SJCRH30 (cell line): Measurements from ENCODE around the gene METTL25B. TPM values are rescaled to one million over a fixed set of nuclear protein-coding genes. Genes with fewer than 3 reads are reported as not detected.
"Not testable (repeated sequence)": the region's sequence is repeated elsewhere in the genome, so short reads cannot be mapped to it uniquely, and the experiment has no call there.

Source experiments
- DNase-seq, 2 experiments: peaks; one replicate each; pipeline ENCODE4 v3.0.0-alpha.2; 2015 to 2020
- H3K27ac ChIP-seq: fragments of 250-450 bp; sonication (Bioruptor Pico); 2 replicates; pipeline ENCODE4 v1.5.1; 2020; ENCODE audit warnings: mild to moderate bottlenecking, moderate library complexity
- H3K27me3 ChIP-seq: fragments of 250-450 bp; sonication (Bioruptor Pico); 2 replicates; pipeline ENCODE4 v1.5.1; 2020; ENCODE audit warnings: mild to moderate bottlenecking, moderate library complexity
- H3K36me3 ChIP-seq: fragments of 250-450 bp; sonication (Bioruptor Pico); 2 replicates; pipeline ENCODE4 v1.5.1; 2020; ENCODE audit warnings: mild to moderate bottlenecking, moderate library complexity
- H3K4me1 ChIP-seq: fragments of 250-450 bp; sonication (Bioruptor Pico); 2 replicates; pipeline ENCODE4 v1.5.1; 2020; ENCODE audit warnings: mild to moderate bottlenecking, moderate library complexity
- H3K4me3 ChIP-seq: fragments of 250-450 bp; sonication (Bioruptor Pico); 2 replicates; pipeline ENCODE4 v1.5.1; 2020; ENCODE audit warnings: mild to moderate bottlenecking, moderate library complexity
- H3K9me3 ChIP-seq: fragments of 250-450 bp; sonication (Bioruptor Pico); replicated peaks from 2 replicates; pipeline ENCODE4 v1.5.1; 2020; ENCODE audit warnings: mild to moderate bottlenecking, moderate library complexity
- total RNA-seq: library from RNA; depleted of rRNA; stranded (reverse); fragments of >200 nt; shearing (Covaris generic); gene quantifications from 2 replicates; pipeline ENCODE4 v1.2.3, GENCODE V29; 2014

The METTL25B gene
- total RNA-seq, 1 experiment from 2014 or later: 8.6 TPM

DNA sequence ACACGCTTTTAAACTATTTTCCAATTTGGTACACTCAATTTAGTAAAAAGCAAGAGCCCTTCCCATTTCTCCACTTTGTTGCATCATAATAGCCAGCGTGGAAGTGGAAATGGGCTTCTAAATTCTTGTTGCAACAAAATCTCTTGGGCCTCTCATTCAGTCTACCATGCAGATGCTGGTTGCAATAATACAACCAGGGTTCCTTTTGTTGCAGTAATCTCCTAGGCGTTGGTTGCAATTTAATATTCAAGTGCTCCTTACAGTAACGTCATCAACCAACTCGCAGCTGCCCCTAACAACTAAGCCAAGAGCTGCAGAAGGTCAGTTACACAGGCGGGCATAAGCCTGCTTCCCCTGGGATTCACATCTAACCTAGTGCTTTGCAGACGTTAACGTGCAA, 25.9 kb downstream of the METTL25B start:
- Histone ChIP-seq H3K4me1 (peaks cover 14% of the 10 kb centered on the region), H3K4me3 (no peak overlapping the region), H3K27ac (no peak overlapping the region), H3K36me3 (no peaks in the 10 kb centered on the region), H3K9me3 (no peaks in the 10 kb centered on the region), H3K27me3 (no peaks in the 10 kb centered on the region)
- peak; percentile 64 to 77 for DNase-seq

DNA sequence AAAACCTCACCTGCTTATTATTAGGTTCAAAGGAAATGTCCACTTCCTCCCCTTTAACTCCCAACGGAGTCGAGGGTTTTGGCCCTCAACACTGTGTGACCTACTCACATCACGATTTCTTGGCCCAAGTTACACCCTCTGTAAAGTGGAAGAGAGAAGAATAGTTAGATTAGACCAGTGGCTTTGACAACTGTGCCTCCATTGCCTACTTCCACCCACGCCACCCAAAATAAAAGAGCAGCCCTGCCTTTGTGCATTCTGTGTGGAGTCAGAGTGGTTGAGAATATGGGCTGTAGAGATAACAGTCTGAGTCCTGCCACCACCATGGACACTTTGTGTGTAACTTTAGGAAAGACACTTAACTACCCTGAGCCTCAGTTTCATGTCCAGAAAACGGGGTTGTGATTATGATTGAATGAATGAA, 27.3 kb downstream of the METTL25B start:
- H3K27me3 ChIP-seq: no peaks in the 10 kb centered on the region
- DNase-seq: no peak
- no peaks in the 10 kb centered on the region for H3K36me3 ChIP-seq
- no peak overlapping the region for H3K4me3 ChIP-seq
- no peaks in the 10 kb centered on the region for H3K9me3 ChIP-seq
- no peak overlapping the region for H3K27ac ChIP-seq
- H3K4me1 ChIP-seq: peaks cover 14% of the 10 kb centered on the region

DNA sequence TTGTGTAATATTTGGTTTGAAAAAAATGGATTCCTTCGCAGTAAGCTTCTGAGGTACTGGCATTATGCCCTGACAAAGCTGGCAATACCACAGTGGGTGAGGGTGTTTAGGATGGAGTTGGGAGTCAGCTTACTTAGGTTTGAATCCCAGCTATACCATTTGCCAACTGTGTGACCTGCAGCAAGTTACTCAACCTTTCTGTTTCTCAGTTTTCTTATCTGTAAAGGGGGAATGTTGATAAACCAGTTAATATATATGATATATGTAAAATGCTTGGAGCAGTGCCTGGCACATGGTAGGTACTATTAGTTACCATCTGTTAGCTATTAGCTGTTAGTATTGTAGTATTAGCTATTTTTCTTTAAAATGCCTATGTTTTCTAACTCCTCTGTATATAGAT, 28.1 kb downstream of the METTL25B start:
- Histone ChIP-seq H3K36me3 (no peaks in the 10 kb centered on the region), H3K9me3 (no peaks in the 10 kb centered on the region), H3K27ac (no peak overlapping the region), H3K4me1 (peaks cover 17% of the 10 kb centered on the region), H3K4me3 (no peak overlapping the region), H3K27me3 (no peaks in the 10 kb centered on the region)
- DNase-seq: no peak

DNA sequence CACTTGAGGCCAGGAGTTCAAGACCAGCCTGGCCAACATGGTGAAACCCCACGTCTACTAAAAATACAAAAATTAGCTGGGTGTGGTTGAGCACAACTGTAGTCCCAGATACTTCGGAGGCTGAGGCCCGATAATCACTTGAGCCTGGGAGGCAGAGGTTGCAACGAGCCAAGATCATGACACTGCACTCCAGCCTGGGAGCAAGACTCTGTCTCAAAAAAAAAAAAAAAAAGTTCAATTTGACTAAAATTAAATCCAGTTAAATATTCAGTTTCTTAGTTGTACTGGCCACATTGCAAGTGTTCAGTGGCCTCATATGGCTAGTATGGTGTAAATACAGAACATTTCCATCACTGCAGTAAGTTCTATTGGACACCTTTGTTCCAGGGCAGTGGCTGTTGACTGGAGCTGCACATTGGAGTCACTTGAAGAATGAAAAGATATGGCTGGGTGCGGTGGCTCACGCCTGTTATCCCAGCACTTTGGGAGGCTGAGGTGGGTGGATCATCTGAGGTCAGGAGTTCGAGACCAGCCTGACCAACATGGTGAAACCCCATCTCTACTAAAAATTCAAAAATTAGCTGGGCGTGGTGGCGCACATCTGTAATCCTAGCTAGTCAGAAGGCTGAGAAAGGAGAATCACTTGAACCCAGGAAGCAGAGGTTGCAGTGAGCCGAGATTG, 29.4 kb downstream of the METTL25B start:
- DNase-seq, H3K36me3 ChIP-seq, H3K4me3 ChIP-seq: not testable (repeated sequence)

DNA sequence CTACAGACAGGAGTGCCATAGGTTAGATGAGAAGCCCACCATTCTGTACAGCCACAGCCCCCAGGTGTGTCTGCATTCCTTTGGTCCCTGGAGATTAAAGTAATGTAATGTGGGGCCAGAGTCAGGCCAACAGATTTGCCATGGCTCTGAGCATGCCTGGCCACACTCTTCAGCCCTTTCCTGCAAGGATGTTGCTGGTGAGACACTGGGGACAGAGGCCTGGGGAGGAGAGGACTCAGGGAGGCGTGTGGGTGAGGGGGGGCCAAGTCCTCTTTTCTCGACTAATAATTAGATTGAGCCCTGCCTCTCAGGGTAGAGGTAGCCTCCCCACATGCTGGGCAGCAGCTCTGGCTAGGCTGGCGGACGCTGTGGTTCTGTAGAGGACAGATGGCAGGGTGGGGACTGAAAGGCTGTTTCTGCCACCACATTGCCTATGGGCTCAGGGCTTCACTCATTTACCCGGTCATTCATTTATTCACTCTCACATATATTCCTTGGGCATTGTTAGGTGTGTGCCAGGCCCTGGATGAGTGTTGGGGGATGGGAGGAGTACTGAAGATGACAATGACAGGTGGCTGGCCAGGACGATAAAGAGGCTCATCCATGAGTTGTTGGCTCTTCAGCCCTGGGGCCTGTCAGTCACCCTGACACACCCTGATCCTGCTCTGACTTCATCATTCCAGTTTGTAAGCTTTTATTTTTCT, 32.0 kb downstream of the METTL25B start:
- Histone ChIP-seq H3K4me3 (no peak overlapping the region), H3K27me3 (no peaks in the 10 kb centered on the region), H3K4me1 (peaks cover 10% of the 10 kb centered on the region), H3K36me3 (no peaks in the 10 kb centered on the region), H3K27ac (no peak overlapping the region), H3K9me3 (no peaks in the 10 kb centered on the region)
- peak in 1 of 2 experiments; percentile 38 for DNase-seq

More for the DNA sequence above, 29.4 kb downstream of the METTL25B start:
- not testable (repeated sequence) for H3K27ac ChIP-seq, H3K27me3 ChIP-seq, H3K9me3 ChIP-seq
- peaks cover 15% of the 10 kb centered on the region for H3K4me1 ChIP-seq

DNA sequence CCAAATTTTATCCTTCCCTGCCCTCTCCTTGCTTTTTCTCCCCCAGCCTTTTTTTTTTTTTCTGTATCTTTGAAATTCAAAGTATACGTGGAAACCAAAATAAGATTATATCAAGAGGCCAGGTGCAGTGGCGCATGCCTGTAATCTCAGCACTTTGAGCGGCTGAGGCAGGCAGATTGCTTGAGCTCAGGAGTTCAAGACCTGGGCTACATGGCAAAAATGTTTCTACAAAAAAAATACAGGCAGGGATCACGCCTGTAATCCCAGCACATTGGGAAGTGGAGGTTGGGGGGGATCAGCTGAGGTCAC, 32.5 kb downstream of the METTL25B start:
- no peak for DNase-seq
- Histone ChIP-seq H3K9me3 (no peaks in the 10 kb centered on the region), H3K4me1 (peaks cover 10% of the 10 kb centered on the region), H3K27ac (no peak overlapping the region), H3K36me3 (no peaks in the 10 kb centered on the region), H3K27me3 (no peaks in the 10 kb centered on the region), H3K4me3 (no peak overlapping the region)

DNA sequence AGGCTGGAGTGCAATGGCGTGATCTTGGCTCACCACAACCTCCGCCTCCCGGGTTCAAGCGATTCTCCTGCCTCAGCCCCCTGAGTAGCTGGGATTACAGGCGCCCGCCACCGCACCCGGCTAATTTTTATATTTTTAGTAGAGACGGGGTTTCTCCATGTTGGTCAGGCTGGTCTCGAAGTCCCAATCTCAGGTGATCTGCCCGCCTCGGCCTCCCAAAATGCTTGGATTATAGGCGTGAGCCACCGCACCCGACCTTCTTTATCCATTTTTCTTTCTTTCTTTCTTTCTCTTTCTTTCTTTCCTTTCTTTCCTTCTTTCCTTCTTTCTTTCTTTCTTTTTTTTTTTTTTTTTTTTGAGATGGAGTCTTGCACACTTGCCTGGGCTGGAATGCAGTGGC, 36.9 kb downstream of the METTL25B start:
- peaks cover 10% of the 10 kb centered on the region for H3K4me1 ChIP-seq
- not testable (repeated sequence) for H3K36me3 ChIP-seq, H3K9me3 ChIP-seq, H3K27ac ChIP-seq, DNase-seq, H3K4me3 ChIP-seq, H3K27me3 ChIP-seq

DNA sequence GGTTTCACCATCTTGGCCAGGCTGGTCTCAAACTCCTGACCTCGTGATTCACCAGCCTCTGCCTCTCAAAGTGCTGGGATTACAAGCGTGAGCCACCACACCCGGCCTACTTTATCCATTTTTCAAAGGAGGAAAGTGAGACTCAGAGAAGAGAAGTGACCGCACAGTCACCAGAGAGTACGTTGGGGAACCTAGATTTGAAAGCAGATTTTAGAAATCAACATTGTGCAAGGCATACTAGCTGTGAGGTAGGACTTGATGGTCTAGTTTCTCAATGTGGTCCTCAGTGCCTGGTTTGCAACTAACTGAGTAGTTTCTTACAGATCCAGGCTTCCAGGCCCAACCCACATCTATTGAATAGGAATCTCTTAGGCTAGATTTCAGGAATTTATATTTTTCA, 37.4 kb downstream of the METTL25B start:
- Histone ChIP-seq H3K27me3 (no peaks in the 10 kb centered on the region), H3K36me3 (peaks cover 3% of the 10 kb centered on the region; the same call in 1 of the 2 replicates), H3K4me3 (no peak overlapping the region), H3K4me1 (peaks cover 5% of the 10 kb centered on the region), H3K27ac (no peak overlapping the region), H3K9me3 (no peaks in the 10 kb centered on the region)
- no peak for DNase-seq

DNA sequence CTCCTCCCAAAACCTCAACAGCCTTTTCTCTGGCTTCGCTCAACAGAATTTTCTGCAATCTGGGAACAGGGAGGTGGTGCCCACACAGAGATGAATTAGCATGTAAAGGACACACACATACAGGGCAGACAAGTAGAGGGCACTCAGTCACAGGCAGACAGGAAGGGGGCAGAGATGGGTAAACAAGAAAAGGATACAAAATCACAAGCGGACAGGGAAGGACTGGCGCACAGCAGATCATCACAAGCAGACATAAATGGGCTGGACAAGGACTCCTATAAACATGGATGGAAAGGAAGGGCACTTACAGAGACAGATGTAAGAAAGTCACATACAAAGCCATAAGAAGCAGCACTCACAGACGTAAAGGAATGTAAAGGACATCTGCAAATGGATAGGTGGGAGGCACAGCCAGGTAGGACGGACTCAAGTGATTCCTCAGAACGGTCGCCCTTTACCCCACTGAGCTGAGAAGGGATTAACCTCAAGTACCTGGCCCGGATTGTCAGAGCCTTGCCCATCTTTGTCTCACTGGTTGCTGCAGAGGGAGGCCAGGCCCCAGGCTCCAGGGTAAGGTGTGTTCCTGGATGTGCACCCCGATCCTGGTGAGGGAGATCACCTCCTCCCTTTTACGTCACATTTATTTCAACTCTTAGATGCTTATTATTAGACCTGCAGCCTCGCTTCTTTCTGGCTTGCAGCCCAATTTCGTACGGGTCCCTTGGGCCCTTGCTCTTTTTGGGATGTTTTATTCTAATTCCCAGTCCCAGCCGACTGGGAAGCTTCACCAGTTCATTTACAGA, 38.2 kb downstream of the METTL25B start:
- H3K4me1 ChIP-seq: peaks cover 3% of the 10 kb centered on the region; the same call in 1 of the 2 replicates
- peaks cover 5% of the 10 kb centered on the region; the same call in 1 of the 2 replicates for H3K36me3 ChIP-seq
- H3K9me3 ChIP-seq: no peaks in the 10 kb centered on the region
- H3K27me3 ChIP-seq: no peaks in the 10 kb centered on the region
- peak overlapping the region; percentile 76 for H3K27ac ChIP-seq
- peak overlapping the region; percentile 75 for H3K4me3 ChIP-seq
- DNase-seq: no peak

DNA sequence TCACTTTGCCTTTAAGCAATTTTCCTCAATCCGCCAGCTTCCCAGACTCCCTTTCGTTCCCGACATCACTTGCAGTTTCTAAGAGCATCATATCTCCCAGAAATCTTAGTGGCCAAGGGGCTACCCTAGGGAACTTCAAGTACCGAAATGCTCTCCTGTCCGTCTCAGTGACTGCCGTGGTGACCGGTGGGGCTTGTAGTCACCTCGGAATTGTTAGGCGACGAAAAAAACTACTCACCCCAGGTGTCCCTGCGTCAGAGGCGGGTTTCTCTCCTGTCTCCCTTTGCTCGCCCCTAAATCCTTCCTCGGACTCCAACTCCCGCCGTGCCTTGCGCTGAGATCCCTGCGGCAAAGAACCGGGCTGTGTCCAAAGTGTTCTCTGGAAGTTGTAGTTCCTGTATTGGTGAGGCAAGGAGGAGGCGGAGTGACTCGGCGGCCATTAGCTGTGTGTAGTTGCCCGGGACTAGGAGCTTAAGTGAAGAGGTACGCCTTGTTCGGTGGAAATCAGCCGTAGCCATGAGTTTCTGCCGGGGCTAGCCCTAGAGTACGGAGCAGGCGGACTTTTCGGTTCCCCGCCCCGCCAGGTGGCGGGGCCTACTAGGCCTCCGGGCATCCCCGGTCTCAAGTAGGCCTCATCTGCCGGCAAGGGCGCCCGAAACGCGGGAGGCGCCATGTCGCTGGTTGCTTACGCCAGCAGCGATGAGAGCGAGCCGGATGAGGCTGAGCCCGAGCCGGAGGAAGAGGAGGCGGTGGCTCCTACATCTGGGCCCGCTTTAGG, 39.0 kb downstream of the METTL25B start, which contains the start of gene PRCC:
PRCC (plus strand) TSS at position 435 of the 778 bp plus-strand sequence; CDS start at position 672, 237 bp downstream.
- peaks cover 5% of the 10 kb centered on the region; the same call in 1 of the 2 replicates for H3K36me3 ChIP-seq
- DNase-seq: peak; percentile 98 to 99
- no peaks in the 10 kb centered on the region for H3K9me3 ChIP-seq
- H3K4me3 ChIP-seq: peak within 1 kb of the TSS; percentile 75
- H3K27ac ChIP-seq: peak within 1 kb of the TSS; percentile 76
- H3K27me3 ChIP-seq: no peaks in the 10 kb centered on the region
- H3K4me1 ChIP-seq: peaks cover 3% of the 10 kb centered on the region; the same call in 1 of the 2 replicates

DNA sequence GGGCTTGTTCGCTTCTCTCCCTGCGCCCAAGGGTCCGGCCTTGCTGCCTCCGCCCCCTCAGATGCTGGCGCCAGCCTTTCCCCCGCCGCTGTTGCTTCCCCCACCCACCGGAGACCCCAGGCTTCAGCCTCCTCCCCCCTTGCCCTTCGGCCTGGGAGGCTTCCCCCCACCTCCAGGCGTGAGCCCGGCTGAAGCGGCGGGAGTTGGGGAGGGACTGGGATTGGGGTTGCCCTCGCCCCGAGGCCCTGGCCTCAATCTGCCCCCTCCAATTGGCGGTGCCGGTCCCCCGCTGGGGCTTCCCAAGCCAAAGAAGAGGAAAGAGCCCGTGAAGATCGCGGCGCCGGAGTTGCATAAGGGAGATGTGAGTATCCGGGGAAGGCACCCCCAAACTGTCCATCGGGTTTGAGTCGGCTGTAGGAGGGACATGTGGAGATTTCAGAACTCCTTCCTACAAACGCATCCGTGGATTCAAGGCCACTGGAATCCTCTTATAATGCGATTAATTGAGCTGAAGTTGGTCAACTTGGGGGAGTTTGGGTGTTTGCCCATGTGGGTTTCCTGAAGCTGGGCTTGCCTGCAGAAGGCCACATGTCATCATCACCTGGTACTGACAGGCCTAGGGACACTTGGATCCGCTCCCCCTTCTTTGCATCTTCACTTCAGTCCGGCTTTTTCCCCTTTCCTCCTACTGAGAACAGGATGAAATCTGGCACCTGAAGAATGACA, 39.8 kb downstream of the METTL25B start:
- DNase-seq: peak; percentile 42 to 47
- Histone ChIP-seq H3K9me3 (no peaks in the 10 kb centered on the region), H3K36me3 (peaks cover 9% of the 10 kb centered on the region; the same call in 1 of the 2 replicates), H3K4me3 (peak overlapping the region; percentile 75), H3K4me1 (peaks cover 3% of the 10 kb centered on the region; the same call in 1 of the 2 replicates), H3K27me3 (no peaks in the 10 kb centered on the region), H3K27ac (peak overlapping the region; percentile 76)

DNA sequence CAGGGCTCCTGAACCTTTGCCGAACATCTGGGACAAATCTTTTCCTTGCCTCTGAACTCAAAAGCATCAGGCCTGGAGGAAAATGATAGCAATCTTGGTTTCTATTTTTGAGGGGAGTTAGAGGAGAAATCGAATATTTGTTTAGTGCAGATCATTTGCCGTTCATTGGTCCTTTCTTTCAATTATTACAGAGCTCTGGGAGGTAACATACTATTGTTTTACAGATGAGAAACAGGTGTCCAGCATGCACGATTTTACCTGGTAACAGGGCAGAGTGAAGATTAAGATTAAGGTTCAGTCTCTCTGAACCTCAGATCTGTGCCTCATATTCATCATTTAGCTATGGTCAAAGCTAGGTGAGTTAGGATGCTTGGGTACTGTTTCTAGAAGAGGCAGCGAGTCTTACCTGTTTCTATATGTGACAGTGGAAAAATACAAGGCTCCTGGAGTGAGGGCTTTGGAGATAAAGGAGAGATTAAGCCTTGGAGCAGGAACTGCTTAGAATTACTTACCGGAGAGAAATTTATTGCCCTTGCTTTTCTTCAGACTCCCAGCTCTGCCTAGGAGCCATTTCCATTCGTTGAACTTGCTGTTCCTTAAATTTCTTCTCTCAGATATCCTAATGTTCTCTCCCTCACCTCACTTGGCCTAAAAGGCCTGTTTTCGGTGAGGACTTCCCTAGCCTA, 40.5 kb downstream of the METTL25B start:
- no peaks in the 10 kb centered on the region for H3K9me3 ChIP-seq
- H3K4me3 ChIP-seq: peak overlapping the region; percentile 75
- H3K27ac ChIP-seq: no peak overlapping the region
- peaks cover 3% of the 10 kb centered on the region; the same call in 1 of the 2 replicates for H3K4me1 ChIP-seq
- H3K36me3 ChIP-seq: peaks cover 12% of the 10 kb centered on the region
- no peaks in the 10 kb centered on the region for H3K27me3 ChIP-seq
- DNase-seq: no peak

DNA sequence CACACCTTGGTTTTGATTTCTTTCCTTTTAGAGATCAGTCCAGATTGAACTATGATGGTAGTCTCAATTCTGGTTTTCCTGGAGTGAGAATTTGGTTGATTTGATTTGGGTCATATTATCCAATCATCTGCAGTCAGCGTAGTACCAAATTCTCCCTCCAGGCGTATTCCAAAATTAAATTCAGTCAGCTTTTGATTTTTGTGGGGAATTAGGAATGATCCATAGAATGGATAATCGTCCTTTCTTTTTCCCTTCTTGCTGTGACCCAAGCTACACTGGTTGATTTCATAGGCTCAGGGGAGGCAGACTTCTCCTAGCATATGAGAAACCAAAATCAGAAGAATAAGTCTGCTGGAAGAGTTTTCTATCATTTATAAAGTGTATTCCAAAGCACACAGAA, 44.0 kb downstream of the METTL25B start:
- Histone ChIP-seq H3K27me3 (no peaks in the 10 kb centered on the region), H3K4me3 (no peak overlapping the region), H3K36me3 (peaks cover 13% of the 10 kb centered on the region), H3K9me3 (no peaks in the 10 kb centered on the region), H3K4me1 (no peaks in the 10 kb centered on the region; the same call in 1 of the 2 replicates), H3K27ac (no peak overlapping the region)
- no peak for DNase-seq
